HepG2 (cell line): Measurements from ENCODE around the gene PTPRM.

Experiments used
- CTCF ChIP-seq: sonication (generic); formaldehyde crosslinking; IDR thresholded peaks from 2 replicates; pipeline ENCODE4 v1.5.0; 2020; ENCODE audit warnings: mild to moderate bottlenecking, missing genetic modification reagents, moderate library complexity
- EZH2 ChIP-seq: conservative IDR thresholded peaks from 2 replicates; pipeline ENCODE4 v1.6.1; 2012; ENCODE audit warnings: mild to moderate bottlenecking, low read depth, low read length, moderate library complexity

- TF ChIP-seq CTCF (CRISPR knock-in tag): no peak
- no peak for TF ChIP-seq EZH2
Measured at GRCh38 chr18:8176554-8176953, 609.4 kb downstream of the PTPRM start.
